ENCODE results near the gene PRELP. TPM values are rescaled to one million over a fixed set of nuclear protein-coding genes. Genes with fewer than 3 reads are reported as not detected.

Gene PRELP
- polyA plus RNA-seq, 3 donors = 5.7 to 86.3 (median 69.6) TPM

- 56 to 78% (median 58%) methylated on average over 6 of the region's 6 CpGs for WGBS, 3 donors
- H3K27ac ChIP-seq (ENCODE audit: low read depth, low read length) = no peak overlapping the region
These were observed 53.6 kb downstream of the PRELP start for GRCh38 chr1:203528976-203529835.

GRCh38 chr1:203531063-203531462 lies 55.5 kb downstream of the PRELP start:
- 85 to 93% (median 86%) methylated on average over 3 of the region's 3 CpGs for WGBS, 3 donors
- no peak overlapping the region for H3K27ac ChIP-seq (ENCODE audit: low read depth, low read length)

- no peak overlapping the region for H3K27ac ChIP-seq (ENCODE audit: low read depth, low read length)
These were observed 58.4 kb downstream of the PRELP start for GRCh38 chr1:203534012-203534411.

GRCh38 chr1:203534526-203534925 lies 58.9 kb downstream of the PRELP start:
- 51 to 84% (median 55%) methylated on average over 3 of the region's 3 CpGs for WGBS, 3 donors
- H3K27ac ChIP-seq (ENCODE audit: low read depth, low read length) = peak overlapping the region; percentile 51

GRCh38 chr1:203536575-203536974 lies 61.0 kb downstream of the PRELP start:
- 50 to 87% (median 58%) methylated on average over 2 of the region's 2 CpGs for WGBS, 3 donors
- H3K27ac ChIP-seq (ENCODE audit: low read depth, low read length) = peak overlapping the region; percentile 22

GRCh38 chr1:203536980-203537455 lies 61.4 kb downstream of the PRELP start:
- WGBS, 3 donors = 47 to 72% (median 49%) methylated on average over 3 of the region's 3 CpGs
- peak overlapping the region; percentile 22 for H3K27ac ChIP-seq (ENCODE audit: low read depth, low read length)

- WGBS, 3 donors = 31 to 77% (median 74%) methylated on average over 5 of the region's 5 CpGs
These were observed 62.3 kb downstream of the PRELP start for GRCh38 chr1:203537806-203538464.

GRCh38 chr1:203538726-203539125 lies 63.1 kb downstream of the PRELP start:
- 20 to 54% (median 45%) methylated on average over 1 of the region's 1 CpG for WGBS, 3 donors

More at GRCh38 chr1:203537806-203538464, 62.3 kb downstream of the PRELP start:
- H3K27ac ChIP-seq (ENCODE audit: low read depth, low read length) = no peak overlapping the region

GRCh38 chr1:203539831-203540546 lies 64.4 kb downstream of the PRELP start:
- no peak overlapping the region for H3K27ac ChIP-seq (ENCODE audit: low read depth, low read length)
- 92 to 97% (median 96%) methylated on average over 5 of the region's 5 CpGs for WGBS, 3 donors

More at GRCh38 chr1:203538726-203539125, 63.1 kb downstream of the PRELP start:
- no peak overlapping the region for H3K27ac ChIP-seq (ENCODE audit: low read depth, low read length)

Other genes starting within 250 kb of the PRELP start
- under 1 TPM; 0.07 to 0.34 (median 0.12) TPM for gene CHIT1, start 246.1 kb upstream of the PRELP start, polyA plus RNA-seq
- gene BTG2, start 170.3 kb upstream of the PRELP start, polyA plus RNA-seq = 100 to 1,000 TPM; 292 to 386 (median 336) TPM
- gene FMOD, start 124.7 kb upstream of the PRELP start, polyA plus RNA-seq = 10 to 100 TPM in 2 of 3 donors, 1 to 10 TPM in 1; 7.4 to 47.6 (median 38.1) TPM
- gene OPTC, start 18.3 kb downstream of the PRELP start, polyA plus RNA-seq = not detected
- gene ATP2B4, start 151.0 kb downstream of the PRELP start, polyA plus RNA-seq = 10 to 100 TPM; 21.6 to 64.5 (median 35.4) TPM